HG03571 (cell line): ENCODE results near the gene CPAMD8.
"Not testable (repeated sequence)": the region's sequence is repeated elsewhere in the genome, so short reads cannot be mapped to it uniquely, and the experiment has no call there.

Experiments used
- ATAC-seq: cut with Tn5 transposase; IDR thresholded peaks from one replicate; pipeline ENCODE4 v1.9.1; 2021; ENCODE audit not compliant: unreplicated experiment

CPAMD8 gene

GRCh38 chr19:16949496-16950023 lies 77.0 kb downstream of the CPAMD8 start:
- no peak for ATAC-seq

DNA sequence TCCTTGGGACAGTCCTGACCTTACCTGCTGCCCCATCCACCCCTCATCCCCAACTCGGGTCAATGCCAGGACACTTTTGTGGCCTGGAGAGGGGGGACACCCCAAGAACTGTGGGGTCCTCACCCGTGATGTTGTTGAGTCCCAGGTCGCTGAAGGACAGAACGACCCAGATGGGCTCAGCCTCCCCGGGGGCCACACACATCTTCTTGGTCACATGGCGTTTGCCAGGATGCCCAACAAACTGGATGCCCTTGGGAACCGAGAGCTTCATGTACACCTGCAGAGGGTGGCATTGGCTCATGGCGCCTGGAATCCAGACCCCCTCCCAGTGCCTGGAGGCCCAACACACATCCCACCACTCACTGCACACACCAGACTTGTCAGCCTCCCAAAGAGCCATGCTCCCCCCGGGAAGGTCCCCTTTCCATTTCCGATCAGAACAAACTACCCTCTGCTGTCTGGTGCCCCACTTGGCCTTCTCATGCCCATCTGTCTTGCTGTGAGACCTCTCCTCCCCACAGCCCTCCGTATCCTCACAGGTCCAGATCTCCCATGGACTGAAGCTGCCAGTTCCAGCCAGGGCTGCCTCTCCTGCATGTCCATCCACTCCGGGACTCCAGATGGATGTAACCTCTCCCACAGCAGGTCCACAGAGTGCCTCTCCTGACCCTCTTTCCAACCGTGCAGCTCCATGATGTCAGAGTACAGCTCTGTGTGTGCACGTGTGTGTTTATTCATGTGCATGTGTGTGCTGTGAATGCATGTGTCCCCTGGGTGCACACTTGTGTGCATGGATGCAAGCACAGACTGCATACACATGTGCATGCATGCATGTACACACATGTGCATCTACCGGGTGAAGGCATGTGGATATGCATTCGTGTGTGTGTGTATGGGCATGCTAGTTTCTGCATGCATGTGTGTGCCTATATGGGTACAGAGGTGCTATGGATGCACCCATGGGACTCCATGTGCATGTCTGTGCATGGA lies 79.4 kb downstream of the CPAMD8 start:
- no peak for ATAC-seq

DNA sequence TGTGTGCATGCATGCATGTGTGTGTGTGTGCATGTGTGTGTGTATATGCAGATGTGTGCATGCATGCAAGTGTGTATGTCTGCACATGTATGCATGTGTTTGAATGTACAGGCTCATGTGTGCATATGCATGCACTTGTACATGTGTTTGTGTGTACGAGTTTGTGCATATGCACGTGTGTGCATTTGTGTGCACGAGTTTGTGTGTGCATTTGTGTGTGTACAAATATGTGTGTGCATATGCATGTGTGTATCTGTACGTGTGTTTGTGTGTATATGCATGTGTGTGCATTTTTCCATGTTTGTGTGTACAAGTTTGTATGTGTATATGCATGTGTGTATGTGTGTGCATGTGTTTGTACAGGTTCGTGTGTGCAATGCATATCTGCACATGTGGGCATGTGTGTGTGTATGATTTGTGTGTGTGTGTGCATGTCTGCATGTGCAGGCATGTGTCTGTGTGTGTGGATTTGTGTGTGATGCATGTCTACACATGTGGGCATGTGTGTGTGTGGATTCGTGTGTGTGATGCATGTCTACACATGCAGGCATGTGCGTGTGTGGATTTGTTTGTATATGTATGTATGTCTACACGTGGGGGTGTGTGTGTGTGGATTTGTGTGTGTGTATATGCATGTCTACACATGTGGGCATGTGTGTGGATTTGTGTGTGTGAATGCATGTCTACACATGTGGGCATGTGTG lies 80.7 kb downstream of the CPAMD8 start:
- ATAC-seq: no peak

- no peak for ATAC-seq
Measured at GRCh38 chr19:16945364-16945714, 81.3 kb downstream of the CPAMD8 start.

DNA sequence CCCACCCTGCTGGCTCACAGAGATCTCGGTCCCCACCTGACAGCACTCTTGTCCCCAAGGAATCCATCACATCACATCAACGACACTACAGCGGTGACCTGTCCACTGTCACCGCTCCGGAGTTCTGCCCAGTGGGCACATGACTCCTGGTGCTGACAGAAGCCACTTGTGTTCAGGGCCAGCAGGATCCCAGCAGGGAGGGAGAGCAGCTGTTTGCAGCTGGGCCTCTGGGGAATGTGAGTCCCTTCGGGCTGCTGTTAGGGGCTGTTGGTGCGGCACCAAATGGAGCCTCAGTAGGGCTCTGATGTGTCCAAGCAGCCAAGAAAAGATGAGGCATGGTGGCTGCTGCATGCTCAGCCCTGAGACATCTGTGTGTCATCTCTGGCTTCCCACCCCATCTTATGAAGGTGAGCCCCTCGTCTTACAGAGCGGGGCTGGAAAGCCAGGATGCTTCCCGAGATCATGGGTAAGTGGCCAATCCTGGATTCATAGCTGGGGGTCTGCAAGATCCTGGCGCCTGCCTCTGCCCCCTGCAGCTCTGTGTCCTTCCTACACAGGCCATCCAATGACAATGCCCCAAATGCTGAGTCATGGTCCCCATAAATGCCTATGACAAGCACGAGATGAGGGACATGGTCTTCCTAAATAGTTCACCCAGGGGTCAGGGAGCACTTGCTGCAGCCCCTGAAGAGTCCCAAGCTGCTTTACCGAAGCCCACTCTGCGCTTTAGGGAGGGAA lies 81.8 kb downstream of the CPAMD8 start:
- ATAC-seq: no peak

DNA sequence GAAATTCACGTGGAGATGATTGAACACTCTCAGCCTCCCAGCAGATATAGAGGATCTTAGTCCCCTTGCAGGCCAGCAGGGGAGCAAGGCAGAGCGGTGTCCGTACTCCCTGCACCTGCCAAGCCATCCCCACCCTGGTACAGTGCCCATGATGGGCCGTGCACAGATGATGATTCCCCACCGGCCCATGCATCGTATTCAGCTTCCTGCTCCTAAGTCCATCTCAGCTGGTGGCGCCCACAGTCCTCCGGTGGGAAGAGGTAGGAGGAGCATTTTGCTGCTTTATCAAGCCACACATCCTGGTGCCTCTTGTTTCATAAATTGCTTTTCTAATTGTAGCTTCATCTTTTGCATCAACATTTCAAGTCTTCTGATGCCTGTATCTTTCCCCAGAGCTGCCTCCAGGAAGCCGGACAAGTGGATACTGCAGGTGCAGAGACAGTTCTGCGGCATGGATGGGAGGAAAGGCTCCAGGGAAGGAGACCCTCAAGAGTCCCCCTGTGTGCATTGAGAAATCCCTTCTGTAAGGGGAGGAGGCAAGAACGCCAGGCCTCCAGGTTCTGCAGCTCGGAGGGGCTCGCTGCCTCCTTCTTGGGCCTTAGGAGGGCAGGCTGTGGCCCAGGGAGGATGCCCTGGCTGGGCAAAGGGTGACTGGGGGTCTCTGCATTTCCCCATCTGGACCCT lies 82.5 kb downstream of the CPAMD8 start:
- no peak for ATAC-seq

DNA sequence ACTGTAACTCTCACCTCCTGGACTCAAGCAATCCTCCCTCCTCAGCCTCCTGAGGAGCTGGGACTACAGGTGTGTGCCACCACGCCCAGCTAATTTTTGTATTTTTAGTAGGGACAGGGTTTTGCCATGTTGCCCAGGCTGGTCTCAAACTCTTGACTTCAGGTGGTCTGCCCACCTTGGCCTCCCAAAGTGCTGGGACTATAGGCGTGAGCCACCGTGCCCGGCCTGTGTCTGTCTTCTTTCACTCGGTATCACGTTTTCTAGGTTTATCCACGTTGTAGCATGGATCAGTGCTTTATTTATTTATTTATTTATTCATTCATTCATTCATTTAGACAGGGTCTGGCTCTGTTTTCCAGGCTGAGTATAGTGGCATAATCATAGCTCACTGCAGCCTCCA lies 83.5 kb downstream of the CPAMD8 start:
- not testable (repeated sequence) for ATAC-seq

- no peak for ATAC-seq
Measured at GRCh38 chr19:16942583-16942982, 84.0 kb downstream of the CPAMD8 start.

DNA sequence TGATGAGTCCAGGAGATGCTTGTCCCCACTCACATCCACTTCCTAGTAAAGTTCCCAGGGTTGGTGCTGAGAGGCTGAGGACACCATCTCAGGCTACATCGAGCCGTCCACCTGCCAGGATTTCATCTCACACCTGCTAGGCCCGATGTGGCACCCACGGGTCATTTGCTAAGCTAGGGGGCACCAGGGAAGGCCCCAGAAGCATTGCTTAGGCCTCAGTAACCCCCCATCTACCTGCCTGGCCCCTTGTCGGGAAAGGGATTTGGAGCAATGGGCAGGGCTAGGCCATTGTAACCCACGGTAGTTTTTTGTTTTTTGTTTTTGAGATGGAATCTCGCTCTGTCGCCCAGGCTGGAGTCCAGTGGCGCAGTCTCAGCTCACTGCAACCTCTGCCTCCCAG lies 86.0 kb downstream of the CPAMD8 start:
- no peak for ATAC-seq

GRCh38 chr19:16940063-16940462 lies 86.5 kb downstream of the CPAMD8 start:
- ATAC-seq: not testable (repeated sequence)

DNA sequence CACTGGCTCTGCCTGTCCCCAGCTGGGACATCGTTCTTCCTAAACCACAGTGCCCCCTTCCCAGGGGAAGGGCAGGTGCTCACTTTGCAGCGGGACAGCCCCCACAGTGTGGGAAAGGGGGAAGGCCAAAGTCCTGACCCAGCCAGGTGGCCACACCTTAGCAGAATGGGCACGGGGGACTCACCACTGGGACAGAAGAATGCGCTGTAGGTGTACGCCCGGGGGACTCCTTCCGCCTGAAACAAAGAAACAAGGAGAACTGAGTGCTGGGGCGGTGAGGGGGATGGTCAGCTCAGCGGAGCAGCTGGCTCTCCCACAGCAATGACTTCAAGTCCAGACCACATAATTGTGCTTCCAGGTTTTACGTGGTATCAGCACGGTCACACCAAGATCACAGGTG lies 88.4 kb downstream of the CPAMD8 start:
- no peak for ATAC-seq

DNA sequence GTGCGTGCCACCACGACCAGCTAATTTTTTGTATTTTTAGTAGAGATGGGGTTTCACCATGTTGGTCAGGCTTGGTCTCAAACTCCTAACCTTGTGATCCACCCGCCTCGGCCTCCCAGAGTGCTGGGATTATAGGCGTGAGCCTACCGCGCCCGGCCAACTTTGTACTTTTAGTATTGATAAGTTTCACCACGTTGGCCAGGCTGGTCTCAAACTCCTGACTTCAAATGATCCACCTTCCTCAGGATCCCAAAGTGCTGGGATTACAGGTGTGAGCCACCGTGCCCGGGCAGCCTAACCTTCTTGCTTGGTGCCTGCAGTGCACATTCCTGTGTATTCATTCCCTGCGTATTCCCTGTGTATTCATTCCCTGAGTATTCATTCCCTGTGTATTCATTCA lies 88.8 kb downstream of the CPAMD8 start:
- not testable (repeated sequence) for ATAC-seq

GRCh38 chr19:16936901-16937300 lies 89.7 kb downstream of the CPAMD8 start:
- no peak for ATAC-seq

GRCh38 chr19:16934489-16934888 lies 92.1 kb downstream of the CPAMD8 start:
- no peak for ATAC-seq

- no peak for ATAC-seq
Measured at GRCh38 chr19:16931306-16931705, 95.3 kb downstream of the CPAMD8 start.

- ATAC-seq: no peak
Measured at GRCh38 chr19:16930753-16931152, 95.9 kb downstream of the CPAMD8 start.

- no peak for ATAC-seq
Measured at GRCh38 chr19:16928916-16929315, 97.7 kb downstream of the CPAMD8 start.

GRCh38 chr19:16928351-16928750 lies 98.3 kb downstream of the CPAMD8 start:
- ATAC-seq: no peak

DNA sequence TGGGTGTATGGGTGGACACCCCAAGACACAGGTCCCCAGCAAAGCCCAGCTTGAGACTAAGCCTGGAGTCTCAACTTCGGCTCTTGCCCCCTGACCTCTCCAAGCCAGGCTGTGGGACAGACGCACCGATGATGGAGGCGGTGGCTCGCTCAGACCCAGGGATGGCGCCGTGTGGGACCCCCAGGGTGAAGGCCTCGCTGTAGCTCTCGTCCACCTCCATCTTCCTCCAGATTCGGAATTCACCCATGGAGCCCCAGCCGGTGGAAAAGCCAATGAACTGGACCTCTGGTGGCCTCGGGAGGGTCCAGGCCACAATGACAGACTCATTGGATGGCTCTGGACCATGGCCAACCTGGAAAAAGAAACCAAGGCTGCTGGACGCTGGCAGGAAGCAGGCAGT lies 98.7 kb downstream of the CPAMD8 start:
- ATAC-seq: no peak

GRCh38 chr19:16922949-16923348 lies 103.7 kb downstream of the CPAMD8 start:
- ATAC-seq: no peak

DNA sequence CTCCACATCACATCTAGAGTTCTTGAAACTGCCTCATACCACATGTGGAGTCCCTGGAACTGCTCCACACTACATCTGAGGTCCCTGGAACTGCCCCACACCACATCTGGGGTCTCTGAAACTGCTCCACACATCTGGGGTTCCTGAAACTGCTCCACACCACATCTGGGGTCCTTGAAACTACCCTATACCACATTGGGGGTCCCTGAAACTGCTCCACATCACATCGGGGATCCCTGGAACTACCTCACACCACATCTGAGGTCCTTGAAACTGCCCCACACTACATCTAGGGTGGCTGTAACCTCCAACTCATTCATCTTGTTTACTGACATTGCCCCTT lies 104.0 kb downstream of the CPAMD8 start:
- ATAC-seq: no peak
